22Rv1 (cell line): ENCODE data around the gene RAD51B.

Experiments
- CTCF ChIP-seq: fragments of 450-650 bp; IDR thresholded peaks from 2 replicates; pipeline ENCODE4 v1.5.1; 2017; ENCODE audit warnings: mild to moderate bottlenecking
- ZFX ChIP-seq: fragments of 450-650 bp; IDR thresholded peaks from 2 replicates; pipeline ENCODE4 v1.6.1; 2017; ENCODE audit warnings: antibody characterized with exemption, borderline replicate concordance

GRCh38 chr14:68034896-68035295 lies 215.3 kb downstream of the RAD51B start:
- TF ChIP-seq CTCF (no peak), ZFX (no peak)
